22Rv1 (cell line): Measurements from ENCODE around the gene TSPAN9.

Experiments used
- H3K27ac ChIP-seq: fragments of 450-650 bp; 2 replicates; pipeline ENCODE4 v1.5.1; 2017
- ZFX ChIP-seq: fragments of 450-650 bp; IDR thresholded peaks from 2 replicates; pipeline ENCODE4 v1.6.1; 2017; ENCODE audit warnings: antibody characterized with exemption, borderline replicate concordance
- TF ChIP-seq, protein P1 (sequence below): fragments of 450-650 bp; IDR thresholded peaks from 2 replicates; pipeline ENCODE4 v1.5.1; 2017; ENCODE audit warnings: mild to moderate bottlenecking

The TSPAN9 gene

DNA sequence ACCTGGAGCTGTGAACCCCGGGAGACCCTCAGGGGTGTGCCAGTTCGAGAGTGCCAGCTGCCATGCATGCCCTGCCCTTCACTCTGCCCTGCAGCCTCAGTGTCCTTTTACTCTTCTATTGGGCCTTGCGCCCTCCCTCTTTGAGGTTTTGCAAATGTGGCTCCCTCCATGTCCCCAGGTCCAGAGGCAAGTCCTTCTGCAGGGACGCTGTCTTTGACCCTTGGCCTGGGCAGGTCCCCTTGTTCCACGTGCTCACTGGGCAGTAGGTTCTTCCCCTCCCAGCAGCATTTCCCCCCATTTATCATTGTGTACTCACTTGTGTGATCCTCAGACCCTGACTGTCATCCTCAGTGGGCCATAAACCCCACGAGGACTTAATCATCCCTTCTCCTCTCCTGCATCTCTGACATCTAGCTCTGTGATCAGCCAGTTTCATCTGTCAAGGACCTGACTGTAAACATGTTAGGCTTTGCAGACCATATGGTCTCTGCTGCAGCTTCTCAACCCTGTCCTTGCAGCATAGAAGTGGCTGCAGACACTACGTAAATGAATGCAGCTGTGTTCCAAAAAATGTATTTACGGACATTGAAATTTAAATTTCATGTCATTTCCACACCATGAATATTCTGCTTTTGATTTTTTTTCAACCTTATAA is 36.6 kb downstream of the TSPAN9 start:
- no peak overlapping the region for H3K27ac ChIP-seq
- no peak for TF ChIP-seq ZFX
- TF ChIP-seq, protein P1, sequence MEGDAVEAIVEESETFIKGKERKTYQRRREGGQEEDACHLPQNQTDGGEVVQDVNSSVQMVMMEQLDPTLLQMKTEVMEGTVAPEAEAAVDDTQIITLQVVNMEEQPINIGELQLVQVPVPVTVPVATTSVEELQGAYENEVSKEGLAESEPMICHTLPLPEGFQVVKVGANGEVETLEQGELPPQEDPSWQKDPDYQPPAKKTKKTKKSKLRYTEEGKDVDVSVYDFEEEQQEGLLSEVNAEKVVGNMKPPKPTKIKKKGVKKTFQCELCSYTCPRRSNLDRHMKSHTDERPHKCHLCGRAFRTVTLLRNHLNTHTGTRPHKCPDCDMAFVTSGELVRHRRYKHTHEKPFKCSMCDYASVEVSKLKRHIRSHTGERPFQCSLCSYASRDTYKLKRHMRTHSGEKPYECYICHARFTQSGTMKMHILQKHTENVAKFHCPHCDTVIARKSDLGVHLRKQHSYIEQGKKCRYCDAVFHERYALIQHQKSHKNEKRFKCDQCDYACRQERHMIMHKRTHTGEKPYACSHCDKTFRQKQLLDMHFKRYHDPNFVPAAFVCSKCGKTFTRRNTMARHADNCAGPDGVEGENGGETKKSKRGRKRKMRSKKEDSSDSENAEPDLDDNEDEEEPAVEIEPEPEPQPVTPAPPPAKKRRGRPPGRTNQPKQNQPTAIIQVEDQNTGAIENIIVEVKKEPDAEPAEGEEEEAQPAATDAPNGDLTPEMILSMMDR, result no peak

DNA sequence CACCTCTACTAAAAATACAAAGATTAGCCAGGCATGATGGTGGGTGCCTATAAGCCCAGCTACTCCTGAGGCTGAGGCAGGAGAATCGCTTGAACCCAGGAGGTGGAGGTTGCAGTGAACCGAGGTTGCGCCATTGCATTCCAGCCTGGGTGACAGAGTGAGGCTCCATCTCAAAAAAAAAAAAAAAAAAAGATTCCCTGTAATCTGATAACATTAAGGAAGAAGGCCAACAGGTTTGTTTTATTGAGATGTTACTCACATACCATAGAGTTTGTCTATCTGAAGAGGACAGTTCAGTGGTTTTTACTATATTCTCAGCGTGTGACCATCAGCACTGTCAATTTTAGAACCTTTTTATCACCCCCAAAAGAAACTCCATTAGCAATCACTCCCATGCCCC is 37.5 kb downstream of the TSPAN9 start:
- no peak overlapping the region for H3K27ac ChIP-seq
- TF ChIP-seq, protein P1, result no peak
- TF ChIP-seq ZFX, result no peak

DNA sequence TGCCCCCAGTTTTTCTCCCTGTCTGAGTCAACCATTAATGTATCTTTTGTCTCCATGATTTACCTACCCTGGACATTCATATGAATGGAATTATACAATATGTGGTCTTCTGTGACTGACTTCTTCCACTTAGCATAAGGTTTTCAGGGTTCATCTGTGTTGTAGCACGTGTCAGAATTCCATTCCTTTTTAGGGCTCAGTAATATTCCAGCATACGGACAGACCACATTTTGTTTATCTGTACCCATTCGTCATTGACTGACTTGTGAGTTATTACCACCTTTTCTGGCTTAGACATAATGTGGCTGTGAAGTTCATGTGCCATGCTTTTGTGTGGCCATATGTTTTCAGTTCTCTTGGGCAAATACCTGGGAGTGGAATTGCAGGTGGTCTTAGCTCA is 37.9 kb downstream of the TSPAN9 start:
- TF ChIP-seq ZFX, result no peak
- TF ChIP-seq, protein P1, result no peak
- no peak overlapping the region for H3K27ac ChIP-seq

DNA sequence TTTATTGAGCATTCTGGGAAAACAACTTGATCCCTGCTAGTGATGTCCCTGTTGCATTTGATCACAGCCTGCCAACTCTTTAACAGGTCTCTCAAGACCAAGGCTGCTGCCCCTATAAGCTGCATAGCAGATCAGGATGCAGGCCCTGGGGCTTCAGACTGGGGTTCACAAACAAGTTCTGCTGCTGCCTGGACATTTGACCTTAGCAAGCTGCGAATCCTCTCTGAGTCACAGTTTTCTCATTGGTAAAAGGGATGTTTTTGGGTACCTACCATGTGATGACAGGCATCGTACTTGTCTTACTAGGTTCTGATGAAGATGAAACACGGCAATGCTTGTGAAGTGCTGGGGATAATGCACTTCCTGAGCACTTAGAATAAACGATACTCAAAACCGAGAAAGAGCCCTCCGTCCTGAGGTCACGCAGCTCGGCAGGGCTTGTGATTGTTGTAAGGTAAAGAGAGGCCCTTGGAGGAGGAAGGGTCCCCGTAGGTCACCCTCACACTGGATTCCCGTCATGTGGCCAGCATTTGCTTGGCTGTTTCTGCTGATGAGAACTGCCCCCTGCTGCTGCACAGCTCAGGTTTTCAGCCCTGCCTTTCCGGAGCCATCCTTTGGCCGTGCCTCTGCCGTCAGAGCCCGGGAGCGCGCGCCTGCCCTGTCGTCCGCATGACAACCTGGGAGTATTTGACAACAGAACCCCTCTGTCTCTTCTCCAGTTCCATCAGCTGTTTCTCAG is 39.1 kb downstream of the TSPAN9 start:
- TF ChIP-seq, protein P1, result no peak
- TF ChIP-seq ZFX, result no peak
- H3K27ac ChIP-seq, result no peak overlapping the region

DNA sequence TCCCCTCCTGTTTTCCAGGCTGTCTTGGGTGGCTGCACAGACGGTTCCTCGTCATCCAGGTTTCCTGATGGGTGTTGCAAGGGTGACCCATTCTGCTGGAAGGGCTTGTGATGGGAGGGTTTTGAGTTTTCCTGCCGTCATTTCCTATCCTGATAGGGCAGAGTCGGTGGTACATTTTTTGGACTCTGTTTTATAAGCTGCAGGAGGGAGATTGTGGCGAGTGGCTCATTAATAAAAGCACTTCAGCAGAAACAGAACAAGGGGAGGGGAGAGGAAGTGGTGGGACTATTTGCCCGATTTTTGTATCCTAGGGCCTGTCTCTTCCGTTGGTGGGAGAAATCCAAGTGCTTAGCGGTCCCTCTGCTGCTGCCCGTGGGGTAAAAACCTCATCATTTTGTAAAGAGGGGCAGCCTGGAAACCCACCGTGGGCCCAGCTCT is 40.0 kb downstream of the TSPAN9 start:
- no peak overlapping the region for H3K27ac ChIP-seq
- TF ChIP-seq, protein P1, result no peak
- no peak for TF ChIP-seq ZFX

DNA sequence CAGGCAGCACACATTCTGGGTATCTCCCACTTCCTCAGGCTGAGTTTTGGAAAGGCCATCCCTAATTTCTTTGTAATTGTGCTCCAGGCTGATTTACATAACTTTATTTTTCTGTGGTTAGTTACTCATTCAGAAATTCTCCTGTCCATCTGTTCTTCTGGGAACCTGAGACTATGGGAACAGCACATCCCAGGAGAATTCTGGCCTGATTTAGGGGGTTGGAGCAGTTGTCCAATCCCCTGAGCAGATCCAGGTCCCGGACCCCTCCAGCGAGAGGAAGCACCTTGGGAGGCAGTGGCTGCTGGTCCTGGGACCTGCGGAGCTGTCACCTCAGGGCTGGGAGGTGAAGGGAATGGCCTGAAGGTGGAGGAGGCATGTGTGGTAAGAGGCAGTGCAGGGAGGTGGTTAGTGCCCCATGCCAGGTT is 40.4 kb downstream of the TSPAN9 start:
- TF ChIP-seq ZFX, result no peak
- TF ChIP-seq, protein P1, result no peak

DNA sequence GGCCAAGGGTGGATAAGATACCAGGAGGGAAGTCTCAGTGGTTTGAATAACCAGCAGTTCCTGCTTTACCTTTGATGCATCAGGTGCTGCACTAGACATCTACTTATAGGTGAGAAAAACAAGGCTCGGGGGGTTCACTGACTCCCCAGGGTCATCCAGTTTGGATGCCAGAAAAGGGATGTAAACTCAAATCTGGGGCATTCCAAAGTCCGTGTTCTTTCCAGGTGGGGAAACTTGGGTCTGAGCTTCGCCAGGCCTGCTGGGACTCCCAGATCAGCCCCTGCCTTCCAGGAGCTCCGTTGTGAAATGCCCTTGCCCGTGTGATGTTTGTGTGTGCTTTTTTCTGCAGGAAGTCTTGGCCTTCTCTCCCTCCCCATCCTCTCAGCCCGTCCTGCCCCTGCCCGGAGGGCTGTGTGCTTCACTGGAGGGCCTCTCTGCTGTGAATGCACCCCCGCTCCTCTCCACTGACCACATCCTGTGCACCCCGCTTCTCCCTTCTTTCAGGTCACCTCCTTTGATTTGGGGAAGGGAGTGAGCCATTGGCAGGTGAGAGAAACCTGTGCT is 42.1 kb downstream of the TSPAN9 start:
- H3K27ac ChIP-seq, result no peak overlapping the region
- TF ChIP-seq, protein P1, result no peak
- TF ChIP-seq ZFX, result no peak

More for the DNA sequence above, 40.4 kb downstream of the TSPAN9 start:
- H3K27ac ChIP-seq, result no peak overlapping the region
